B cell (primary cell): ENCODE data around the gene ENKUR. TPM values are rescaled to one million over a fixed set of nuclear protein-coding genes. Genes with fewer than 3 reads are reported as not detected.

Experiments
- ATAC-seq: fragments of 200-7000 bp; cut with Tn5 transposase; one replicate; pipeline ENCODE4 v1.10.0; 2021; ENCODE audit warnings: low read depth, mild to moderate bottlenecking, moderate number of reproducible peaks, moderate library complexity
- CTCF ChIA-PET: fragments of 350-600 bp; sonication (Branson Sonifier 250); formaldehyde crosslinking; loops from one replicate; lab custom pipeline; 2021; ENCODE audit warnings: antibody characterized with exemption, inconsistent platforms; lab: Charles Lee
- POLR2A ChIA-PET: fragments of 350-600 bp; sonication (Branson Sonifier 250); formaldehyde crosslinking; loops from one replicate; lab custom pipeline; 2021; ENCODE audit warnings: antibody characterized with exemption; lab: Charles Lee
- DNase-seq: peaks from one replicate; pipeline ENCODE4 v3.0.0; 2013
- H2AFZ ChIP-seq: 2 replicates; pipeline ENCODE4 v1.6.1; 2012; ENCODE audit warnings: mild to moderate bottlenecking, low read depth, low read length; ENCODE audit not compliant: insufficient read depth, poor library complexity, severe bottlenecking
- H3K27ac ChIP-seq, 2 donors: 1 replicate in 1 of 2; 2 replicates in 1 of 2; pipeline ENCODE4 v1.5.1; 2012 to 2013; ENCODE audit warnings: low read length in 2 of 2, mild to moderate bottlenecking in 2 of 2, moderate library complexity in 1 of 2
- H3K27me3 ChIP-seq, 4 experiments: fragments of 200-600 bp in 1 of 4; sonication (generic) in 1 of 4; replicated peaks in 1 of 4; 1 replicate in 2 of 4; 2 replicates in 2 of 4; pipeline versions ENCODE4 v1.6.1 to v1.7.0; 2013 to 2016; ENCODE audit warnings: low read length in 3 of 4, mild to moderate bottlenecking in 2 of 4, mixed read lengths in 1 of 4, moderate library complexity in 1 of 4; ENCODE audit not compliant: insufficient read depth in 4 of 4, control insufficient read depth in 3 of 4; ENCODE audit errors: control extremely low read depth in 1 of 4
- H3K36me3 ChIP-seq, 2 experiments: replicated peaks in 1 of 2; 1 replicate in 1 of 2; 2 replicates in 1 of 2; pipeline versions ENCODE4 v1.6.1 to v1.7.1; 2013; ENCODE audit warnings: low read length in 1 of 2; ENCODE audit not compliant: insufficient read depth in 2 of 2, control insufficient read depth in 1 of 2; ENCODE audit errors: control extremely low read depth in 1 of 2, extremely low read depth in 1 of 2
- H3K4me1 ChIP-seq, 2 donors: fragments of 200-600 bp in 1 of 2; sonication (generic) in 1 of 2; 1 replicate in 1 of 2; 2 replicates in 1 of 2; pipeline versions ENCODE4 v1.5.1 to v1.6.1; 2013 to 2017; ENCODE audit warnings: low read length in 2 of 2; ENCODE audit not compliant: control insufficient read depth in 2 of 2, insufficient read depth in 2 of 2
- H3K4me2 ChIP-seq: replicated peaks from 2 replicates; pipeline ENCODE3; 2012; ENCODE audit warnings: mild to moderate bottlenecking, low read depth, low read length; ENCODE audit not compliant: poor library complexity, severe bottlenecking
- H3K4me3 ChIP-seq, 5 experiments: fragments of 200-600 bp in 1 of 5; sonication (generic) in 1 of 5; 1 replicate in 3 of 5; 2 replicates in 2 of 5; pipeline versions ENCODE4 v1.5.1 to v1.7.0; 2011 to 2016; ENCODE audit warnings: low read length in 4 of 5, mild to moderate bottlenecking in 4 of 5, low read depth in 2 of 5, control low read depth in 1 of 5, moderate library complexity in 1 of 5; ENCODE audit not compliant: insufficient read depth in 1 of 5; ENCODE audit errors: control extremely low read depth in 1 of 5, extremely low read depth in 1 of 5
- H3K79me2 ChIP-seq: fragments of 200-600 bp; sonication (generic); one replicate; pipeline ENCODE4 v1.6.0; 2016; ENCODE audit warnings: low read length; ENCODE audit not compliant: control insufficient read depth, insufficient read depth
- H3K9ac ChIP-seq: fragments of 200-600 bp; sonication (generic); 2 replicates; pipeline ENCODE4 v1.6.1; 2017; ENCODE audit warnings: mild to moderate bottlenecking, low read length, moderate library complexity
- H3K9me3 ChIP-seq, 3 donors: one replicate each; pipeline versions ENCODE4 v1.6.1 to v1.7.1; 2013; ENCODE audit warnings: low read length in 2 of 3; ENCODE audit not compliant: control insufficient read depth in 2 of 3, insufficient read depth in 1 of 3; ENCODE audit errors: control extremely low read depth in 1 of 3
- H4K20me1 ChIP-seq: 2 replicates; pipeline ENCODE4 v1.6.0; 2012; ENCODE audit warnings: mild to moderate bottlenecking, low read length; ENCODE audit not compliant: insufficient read depth, control insufficient read depth, poor library complexity, severe bottlenecking
- H3K27ac Mint-ChIP-seq: one replicate; pipeline ENCODE4 v1.8.0; 2021; ENCODE audit warnings: mixed read lengths
- H3K27me3 Mint-ChIP-seq: one replicate; pipeline ENCODE4 v1.8.0; 2021; ENCODE audit warnings: mixed read lengths
- H3K4me1 Mint-ChIP-seq: one replicate; pipeline ENCODE4 v1.8.0; 2021; ENCODE audit warnings: mixed read lengths
- H3K4me3 Mint-ChIP-seq: one replicate; pipeline ENCODE4 v1.8.0; 2021; ENCODE audit warnings: mixed read lengths
- H3K9me3 Mint-ChIP-seq: one replicate; pipeline ENCODE4 v1.8.0; 2022; ENCODE audit warnings: mixed read lengths; ENCODE audit not compliant: insufficient read depth
- EZH2 ChIP-seq: IDR thresholded peaks from 2 replicates; pipeline ENCODE4 v1.6.1; 2012; ENCODE audit warnings: borderline replicate concordance, low read depth, mild to moderate bottlenecking, moderate library complexity, low read length; ENCODE audit not compliant: insufficient read depth, poor library complexity, severe bottlenecking
- WGBS: methylation state at CpG from one replicate; pipeline ENCODE4 v1.1.5; 2013; ENCODE audit warnings: missing lambda C conversion rate; ENCODE audit not compliant: insufficient coverage; 5-methylcytosine and 5-hydroxymethylcytosine counted together
- intact Hi-C: fragments of 100-400 bp; cut with micrococcal nuclease; formaldehyde crosslinking; loops from one replicate; pipeline ENCODE4 v1.10.0; 2022
- polyA plus RNA-seq: library from polyadenylated mRNA; depleted of rRNA; stranded (reverse); fragments of >200 nt; gene quantifications from 2 replicates; pipeline ENCODE4 v1.2.3, GENCODE V29; 2012
- total RNA-seq, 2 donors: library from RNA; stranded (reverse); fragments of 120-200 nt in 1 of 2; gene quantifications; 1 replicate in 1 of 2; 2 replicates in 1 of 2; pipeline versions ENCODE4 v1.2.3 to v1.2.4, GENCODE V29; 2013 to 2022
- TF ChIP-seq, protein P1 (sequence below): fragments of 200-600 bp; IDR thresholded peaks from one replicate; pipeline ENCODE4 v1.8.0; 2022; ENCODE audit warnings: antibody characterized with exemption, mild to moderate bottlenecking

The ENKUR gene
- total and polyA plus RNA-seq, 2 donors (not counting 1 experiment from before 2014, with no cell fraction given) = not detected

DNA sequence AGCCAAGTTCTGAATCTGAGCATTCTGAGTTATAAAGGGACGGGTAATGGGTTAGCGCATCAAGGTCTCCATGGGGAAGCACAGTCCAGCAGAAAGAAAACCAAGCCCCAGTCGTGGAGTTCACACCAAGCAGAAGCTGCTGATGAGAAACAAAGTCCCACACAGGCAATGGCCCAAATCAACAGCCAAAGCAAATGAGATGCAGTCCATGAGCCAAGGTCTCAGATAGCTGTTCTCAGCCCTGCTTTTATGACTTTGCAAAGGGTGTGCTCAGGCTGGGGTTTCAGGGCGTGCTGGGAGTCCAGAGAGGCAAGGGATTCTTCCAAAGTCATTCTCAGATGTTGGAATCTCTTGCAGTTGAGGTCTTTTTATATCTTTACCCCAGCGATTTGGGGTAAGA lies 32.5 kb upstream of the ENKUR start:
- TF ChIP-seq, protein P1, sequence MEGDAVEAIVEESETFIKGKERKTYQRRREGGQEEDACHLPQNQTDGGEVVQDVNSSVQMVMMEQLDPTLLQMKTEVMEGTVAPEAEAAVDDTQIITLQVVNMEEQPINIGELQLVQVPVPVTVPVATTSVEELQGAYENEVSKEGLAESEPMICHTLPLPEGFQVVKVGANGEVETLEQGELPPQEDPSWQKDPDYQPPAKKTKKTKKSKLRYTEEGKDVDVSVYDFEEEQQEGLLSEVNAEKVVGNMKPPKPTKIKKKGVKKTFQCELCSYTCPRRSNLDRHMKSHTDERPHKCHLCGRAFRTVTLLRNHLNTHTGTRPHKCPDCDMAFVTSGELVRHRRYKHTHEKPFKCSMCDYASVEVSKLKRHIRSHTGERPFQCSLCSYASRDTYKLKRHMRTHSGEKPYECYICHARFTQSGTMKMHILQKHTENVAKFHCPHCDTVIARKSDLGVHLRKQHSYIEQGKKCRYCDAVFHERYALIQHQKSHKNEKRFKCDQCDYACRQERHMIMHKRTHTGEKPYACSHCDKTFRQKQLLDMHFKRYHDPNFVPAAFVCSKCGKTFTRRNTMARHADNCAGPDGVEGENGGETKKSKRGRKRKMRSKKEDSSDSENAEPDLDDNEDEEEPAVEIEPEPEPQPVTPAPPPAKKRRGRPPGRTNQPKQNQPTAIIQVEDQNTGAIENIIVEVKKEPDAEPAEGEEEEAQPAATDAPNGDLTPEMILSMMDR = no peak
- no peak for TF ChIP-seq EZH2
- H2AFZ ChIP-seq = no peak overlapping the region
- H3K79me2 ChIP-seq = no peaks in the 10 kb centered on the region
- no peak overlapping the region for H3K27ac Mint-ChIP-seq
- H3K27me3 Mint-ChIP-seq = peaks cover 40% of the 10 kb centered on the region
- ChIA-PET CTCF (no interaction called here), POLR2A (no interaction called here)
- no peak overlapping the region for H3K9ac ChIP-seq
- H3K9me3 ChIP-seq = no peaks in the 10 kb centered on the region
- H3K4me3 ChIP-seq = no peak overlapping the region
- intact Hi-C loops = no loop called here
- H3K4me2 ChIP-seq = no peak overlapping the region
- 97% methylated on average over 4 of the region's 5 CpGs for WGBS
- DNase-seq = no peak
- no peak for ATAC-seq
- no peaks in the 10 kb centered on the region for H3K9me3 Mint-ChIP-seq
- H3K4me1 Mint-ChIP-seq = no peaks in the 10 kb centered on the region
- no peak overlapping the region for H3K4me3 Mint-ChIP-seq
- H3K27me3 ChIP-seq = peaks cover 0 to 4% (median 1%) of the 10 kb centered on the region in 4 experiments
- no peaks in the 10 kb centered on the region for H4K20me1 ChIP-seq
- H3K36me3 ChIP-seq = no peaks in the 10 kb centered on the region
- H3K27ac ChIP-seq = no peak overlapping the region
- H3K4me1 ChIP-seq = no peaks in the 10 kb centered on the region

DNA sequence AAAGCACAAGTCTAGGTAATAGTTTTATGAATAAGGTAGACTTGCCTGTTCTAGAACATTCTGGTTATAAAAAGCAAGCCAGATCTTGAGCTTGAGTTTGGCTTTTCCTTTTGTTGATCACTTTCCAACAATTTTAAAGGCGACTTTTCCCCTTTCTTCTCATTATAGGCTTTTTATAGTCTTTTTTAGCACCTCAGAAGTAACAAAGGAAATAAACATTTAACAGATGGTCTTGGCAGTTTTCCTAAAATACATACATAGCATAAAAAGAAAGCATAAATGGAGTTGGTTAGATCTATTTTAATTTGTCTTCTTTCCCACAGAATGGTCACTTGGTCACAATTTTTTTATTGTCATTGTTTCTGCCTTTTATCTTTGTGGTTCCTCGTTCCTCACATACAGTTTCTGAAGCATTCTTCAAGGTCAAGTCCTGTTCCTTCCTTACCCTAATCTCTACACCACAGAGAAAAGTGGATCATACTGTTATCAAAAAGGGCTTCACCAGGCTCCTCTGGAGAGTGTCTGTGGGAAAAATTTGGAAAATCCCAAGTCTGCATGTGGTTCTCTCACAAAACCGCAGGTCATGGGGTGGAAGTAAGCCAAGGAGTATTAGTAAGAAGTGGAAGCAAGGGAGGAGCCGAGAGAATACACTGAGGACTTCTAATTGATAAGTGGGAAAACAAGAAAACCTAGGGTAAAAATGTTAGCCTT lies 31.8 kb upstream of the ENKUR start:
- peaks cover 40% of the 10 kb centered on the region for H3K27me3 Mint-ChIP-seq

More for the DNA sequence above, 31.8 kb upstream of the ENKUR start:
- CTCF ChIA-PET = no interaction called here
- Histone ChIP-seq H3K9me3 (no peaks in the 10 kb centered on the region), H3K27ac (no peak overlapping the region), H3K27me3 (peaks cover 0 to 4% (median 1%) of the 10 kb centered on the region in 4 experiments), H3K4me1 (no peaks in the 10 kb centered on the region), H3K9ac (no peak overlapping the region), H3K4me2 (no peak overlapping the region), H4K20me1 (no peaks in the 10 kb centered on the region), H3K36me3 (no peaks in the 10 kb centered on the region), H2AFZ (no peak overlapping the region), H3K4me3 (no peak overlapping the region), H3K79me2 (no peaks in the 10 kb centered on the region)
- Mint-ChIP-seq H3K9me3 (no peaks in the 10 kb centered on the region), H3K4me1 (no peaks in the 10 kb centered on the region), H3K4me3 (no peak overlapping the region), H3K27ac (no peak overlapping the region)
- intact Hi-C loops = no loop called here
- no peak for TF ChIP-seq EZH2
- TF ChIP-seq, protein P1 = no peak
- 79% methylated on average over 2 of the region's 4 CpGs for WGBS
- POLR2A ChIA-PET = no interaction called here
- DNase-seq (no peak), ATAC-seq (no peak)
